Measurements from ENCODE around the gene SPATA17. TPM values are rescaled to one million over a fixed set of nuclear protein-coding genes. Genes with fewer than 3 reads are reported as not detected.

Gene SPATA17
- total RNA-seq, 1 donor from 2014 or later: 0.63 TPM

GRCh38 chr1:217885181-217885580 lies 254.0 kb downstream of the SPATA17 start:
- DNase-seq (ENCODE audit: low read depth): no peak
- Histone ChIP-seq H3K36me3 (ENCODE audit: control insufficient read depth, insufficient read depth, low read length) (no peaks in the 10 kb centered on the region), H3K4me3 (ENCODE audit: low read depth, low read length) (no peak overlapping the region), H3K27me3 (ENCODE audit: control insufficient read depth, insufficient read depth, low read length) (no peaks in the 10 kb centered on the region)
- no peak for TF ChIP-seq CTCF (IDR thresholded peaks at IDR 0.05; ENCODE audit: insufficient read depth, low read length, poor library complexity, severe bottlenecking)

GRCh38 chr1:217888328-217888727 lies 257.2 kb downstream of the SPATA17 start:
- no peaks in the 10 kb centered on the region for H3K36me3 ChIP-seq (ENCODE audit: control insufficient read depth, insufficient read depth, low read length)
- no peak for DNase-seq (ENCODE audit: low read depth)
- H3K27me3 ChIP-seq (ENCODE audit: control insufficient read depth, insufficient read depth, low read length): no peaks in the 10 kb centered on the region
- no peak overlapping the region for H3K4me3 ChIP-seq (ENCODE audit: low read depth, low read length)
- no peak for TF ChIP-seq CTCF (IDR thresholded peaks at IDR 0.05; ENCODE audit: insufficient read depth, low read length, poor library complexity, severe bottlenecking)

- no peak overlapping the region for H3K4me3 ChIP-seq (ENCODE audit: low read depth, low read length)
- no peaks in the 10 kb centered on the region for H3K36me3 ChIP-seq (ENCODE audit: control insufficient read depth, insufficient read depth, low read length)
- no peaks in the 10 kb centered on the region for H3K27me3 ChIP-seq (ENCODE audit: control insufficient read depth, insufficient read depth, low read length)
- peak; percentile 40 for TF ChIP-seq CTCF (IDR thresholded peaks at IDR 0.05; ENCODE audit: insufficient read depth, low read length, poor library complexity, severe bottlenecking)
- no peak for DNase-seq (ENCODE audit: low read depth)
Measured at GRCh38 chr1:217889401-217889800, 258.3 kb downstream of the SPATA17 start.

GRCh38 chr1:217891966-217892365 lies 260.8 kb downstream of the SPATA17 start:
- no peak overlapping the region for H3K4me3 ChIP-seq (ENCODE audit: low read depth, low read length)
- DNase-seq (ENCODE audit: low read depth): no peak
- H3K27me3 ChIP-seq (ENCODE audit: control insufficient read depth, insufficient read depth, low read length): no peaks in the 10 kb centered on the region

GRCh38 chr1:217892750-217893149 lies 261.6 kb downstream of the SPATA17 start:
- H3K27me3 ChIP-seq (ENCODE audit: control insufficient read depth, insufficient read depth, low read length): no peaks in the 10 kb centered on the region
- DNase-seq (ENCODE audit: low read depth): no peak

More at GRCh38 chr1:217891966-217892365, 260.8 kb downstream of the SPATA17 start:
- H3K36me3 ChIP-seq (ENCODE audit: control insufficient read depth, insufficient read depth, low read length): no peaks in the 10 kb centered on the region
- no peak for TF ChIP-seq CTCF (IDR thresholded peaks at IDR 0.05; ENCODE audit: insufficient read depth, low read length, poor library complexity, severe bottlenecking)

More at GRCh38 chr1:217892750-217893149, 261.6 kb downstream of the SPATA17 start:
- no peak for TF ChIP-seq CTCF (IDR thresholded peaks at IDR 0.05; ENCODE audit: insufficient read depth, low read length, poor library complexity, severe bottlenecking)
- H3K4me3 ChIP-seq (ENCODE audit: low read depth, low read length): no peak overlapping the region
- no peaks in the 10 kb centered on the region for H3K36me3 ChIP-seq (ENCODE audit: control insufficient read depth, insufficient read depth, low read length)

Data from kidney epithelial cell (primary cell).